SW480 (cell line): ENCODE measurements around the gene TMEM130.
A peak's percentile ranks its signal among the peaks of the same experiment; 100 is the strongest.

ENCODE experiments used
- DNase-seq: peaks from one replicate; pipeline ENCODE4 v3.0.0-alpha.2; 2016; ENCODE audit warnings: low spot score

TMEM130 gene

DNA sequence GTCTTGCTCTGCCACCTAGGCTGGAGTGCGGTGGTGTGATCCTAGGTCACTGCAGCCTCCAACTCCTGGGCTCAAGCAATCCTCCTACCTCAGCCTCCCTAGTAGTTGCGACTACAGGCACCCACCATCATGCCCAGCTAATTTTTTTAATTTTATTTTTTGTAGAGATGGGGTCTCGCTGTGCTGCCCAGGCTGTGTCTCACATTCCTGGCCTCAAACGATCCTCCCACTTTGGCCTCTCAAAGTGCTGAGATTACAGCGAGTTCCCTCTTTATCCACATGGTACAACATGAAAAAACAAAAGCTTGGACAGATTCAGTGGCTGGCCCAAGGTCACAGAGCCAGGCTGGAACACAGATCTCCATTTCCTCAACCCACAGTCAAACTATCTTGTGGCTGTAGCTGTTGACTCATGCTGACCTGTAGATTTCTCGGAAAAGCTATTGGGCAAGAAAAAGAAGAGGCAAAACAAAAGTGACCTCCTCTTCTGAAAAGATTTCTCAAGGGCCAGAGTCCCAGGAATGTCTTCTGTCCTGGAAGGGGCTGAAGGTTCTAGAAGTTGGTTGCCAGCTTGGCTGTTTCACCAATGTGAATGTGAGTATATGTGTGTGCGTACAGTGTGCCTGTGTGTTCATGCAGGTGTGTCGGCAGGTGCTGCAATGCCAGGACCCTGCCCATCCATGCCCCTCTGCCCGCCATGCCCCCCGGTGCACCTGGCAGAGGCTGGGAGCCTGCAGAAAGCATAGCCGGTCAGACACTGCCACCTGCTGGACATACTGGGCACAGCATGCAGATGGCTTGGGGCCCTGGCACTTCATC lies 28.4 kb downstream of the TMEM130 start:
- DNase-seq, result peak; percentile 54

DNA sequence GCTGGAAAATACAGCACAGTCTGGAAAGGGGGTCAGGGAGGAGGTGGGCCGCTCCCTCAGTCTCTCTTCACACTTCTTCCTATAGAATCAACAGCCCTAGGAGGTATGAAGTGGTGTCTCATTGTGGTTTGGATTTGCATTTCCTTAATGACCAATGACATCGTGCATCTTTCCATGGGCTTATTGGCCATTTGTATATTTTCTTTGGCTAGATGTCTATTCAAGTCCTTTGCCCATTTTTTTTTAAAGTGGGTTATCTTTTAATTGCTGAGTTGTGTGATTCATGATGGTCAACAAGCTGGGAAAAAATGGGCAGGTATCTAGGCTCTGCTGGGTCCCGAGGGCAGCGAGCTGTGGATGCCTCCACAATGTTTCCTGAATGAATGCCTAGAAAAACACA lies 29.1 kb downstream of the TMEM130 start:
- DNase-seq, result no peak

DNA sequence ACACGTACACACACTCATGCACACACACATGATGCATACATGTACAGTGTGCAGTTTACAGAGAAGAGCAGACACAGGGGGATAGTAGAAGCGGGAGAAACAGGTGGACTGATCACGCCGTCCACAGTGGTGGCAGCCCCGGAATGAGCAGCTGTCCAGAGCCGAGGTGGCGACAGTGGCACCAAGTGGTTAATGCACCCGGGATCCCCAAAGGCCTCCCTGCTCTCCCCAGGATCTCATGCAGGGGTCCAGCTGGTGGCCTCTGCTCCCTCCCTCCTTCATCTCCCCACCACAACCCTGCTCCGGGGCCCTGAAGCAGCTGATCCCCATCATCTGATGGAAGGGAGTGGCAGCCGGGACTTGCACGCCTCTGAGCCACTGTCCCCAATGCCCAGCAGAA lies 29.7 kb downstream of the TMEM130 start:
- no peak for DNase-seq

GRCh38 chr7:98837630-98837972 lies 32.2 kb downstream of the TMEM130 start:
- DNase-seq, result no peak

GRCh38 chr7:98836811-98837629 lies 32.8 kb downstream of the TMEM130 start:
- peak; percentile 73 for DNase-seq

DNA sequence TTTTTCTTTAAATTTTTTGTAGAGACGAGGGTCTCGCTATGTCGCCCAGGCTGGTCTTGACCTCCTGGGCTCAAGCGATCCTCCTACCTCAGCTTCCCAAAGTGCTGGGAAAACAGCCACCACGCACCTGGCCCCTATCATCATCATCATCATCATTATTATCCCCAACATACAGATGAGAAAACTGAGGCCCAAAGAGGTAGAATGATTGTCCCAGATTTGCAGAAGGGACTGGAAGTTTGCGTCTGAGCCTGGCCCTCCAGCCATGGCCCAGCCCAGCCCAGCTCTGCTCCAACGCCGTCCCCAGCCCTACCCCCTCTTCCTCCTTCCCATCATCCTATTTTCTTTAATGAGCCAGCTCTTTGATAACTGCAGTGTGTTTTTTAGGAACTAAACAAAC lies 34.9 kb downstream of the TMEM130 start:
- no peak for DNase-seq

- no peak for DNase-seq
These were observed 36.8 kb downstream of the TMEM130 start for GRCh38 chr7:98833022-98833421.

DNA sequence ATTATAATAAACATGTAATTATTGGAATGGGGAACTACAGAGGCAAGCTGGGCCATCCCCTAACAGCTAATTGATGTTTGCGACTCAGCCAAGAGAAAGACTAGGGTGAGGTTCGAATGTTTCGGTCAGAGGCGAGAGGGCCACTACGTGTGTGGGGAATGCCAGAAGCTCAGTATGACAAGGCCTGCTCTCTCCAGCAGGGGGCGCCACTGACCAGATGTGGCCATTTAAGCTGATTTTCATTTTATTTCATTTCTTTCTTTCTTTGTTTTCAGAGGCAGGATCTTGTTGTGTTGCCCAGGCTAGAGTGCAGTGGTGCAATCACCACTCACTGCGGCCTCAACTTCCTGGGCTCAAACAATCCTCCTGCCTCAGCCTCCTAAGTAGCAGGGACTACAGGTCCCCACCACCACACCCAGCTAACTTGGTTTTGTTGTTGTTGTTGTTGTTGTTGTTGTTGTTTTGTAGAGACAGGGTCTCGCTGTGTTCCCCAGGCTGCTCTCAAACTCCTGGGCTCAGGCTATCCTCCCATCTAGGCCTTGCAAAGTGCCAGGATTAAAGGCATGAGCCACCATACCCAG lies 38.1 kb downstream of the TMEM130 start:
- DNase-seq, result no peak

- DNase-seq, result no peak
These were observed 38.8 kb downstream of the TMEM130 start for GRCh38 chr7:98830972-98831548.

DNA sequence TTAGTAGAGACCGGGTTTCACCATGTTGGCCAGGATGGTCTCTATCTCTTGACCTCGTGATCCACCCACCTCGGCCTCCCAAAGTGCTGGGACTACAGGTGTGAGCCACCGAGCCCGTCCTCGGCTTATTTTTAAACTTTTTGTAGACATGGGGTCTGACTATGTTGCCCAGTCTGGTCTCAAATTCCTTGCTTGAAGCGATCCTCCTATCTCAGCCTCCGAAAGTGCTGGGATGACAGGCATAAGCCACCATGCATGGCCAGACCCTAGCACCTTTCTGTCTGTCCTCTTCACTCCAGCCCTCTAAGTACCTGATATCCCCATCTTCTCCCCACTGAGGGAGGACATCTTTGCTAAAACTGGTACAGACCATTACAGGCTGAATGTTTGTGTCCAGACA lies 41.4 kb downstream of the TMEM130 start:
- no peak for DNase-seq

GRCh38 chr7:98827258-98827657 lies 42.6 kb downstream of the TMEM130 start:
- no peak for DNase-seq

DNA sequence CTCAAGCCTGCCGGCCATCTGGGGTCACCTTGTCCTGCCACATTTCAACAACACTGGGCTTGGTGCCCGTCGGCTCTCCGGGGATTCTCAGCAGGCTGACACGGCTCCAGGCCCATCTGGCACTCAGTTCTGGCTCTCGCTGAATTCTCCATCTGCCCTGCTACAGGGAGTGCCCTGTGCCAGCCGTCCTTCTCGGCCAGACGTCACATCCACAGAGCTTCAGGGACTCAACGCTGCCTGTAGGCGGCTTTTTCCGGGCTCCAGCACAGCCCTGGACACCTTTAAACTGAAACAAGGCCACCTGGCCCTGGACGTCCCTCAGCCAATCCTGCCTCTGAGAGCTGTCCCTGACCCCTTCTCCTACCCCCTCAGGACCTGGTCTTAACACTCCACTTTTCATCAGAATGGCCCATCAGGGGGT lies 43.0 kb downstream of the TMEM130 start:
- DNase-seq, result peak; percentile 36

GRCh38 chr7:98826387-98826786 lies 43.4 kb downstream of the TMEM130 start:
- no peak for DNase-seq

- DNase-seq, result no peak
These were observed 46.6 kb downstream of the TMEM130 start for GRCh38 chr7:98823226-98823625.

DNA sequence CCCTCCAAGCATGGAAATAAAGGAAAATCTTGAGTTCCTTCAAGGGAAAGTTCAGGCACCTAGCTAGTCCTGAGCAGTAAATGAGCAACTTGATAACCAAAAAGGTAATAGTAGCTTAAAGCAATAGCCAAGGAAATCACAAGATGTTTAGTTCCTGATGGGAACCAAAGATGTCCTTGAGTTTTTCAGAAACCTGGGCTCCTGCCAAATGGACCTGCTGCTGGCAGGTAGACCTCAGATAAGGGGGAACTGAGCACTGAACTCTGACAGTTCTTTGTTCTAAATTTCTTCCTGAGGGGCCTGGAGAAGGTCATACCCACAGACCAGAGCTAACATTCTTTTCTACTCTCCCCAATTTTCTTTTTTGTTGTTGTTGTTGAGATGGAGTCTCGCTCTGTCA lies 48.5 kb downstream of the TMEM130 start:
- DNase-seq, result no peak

DNA sequence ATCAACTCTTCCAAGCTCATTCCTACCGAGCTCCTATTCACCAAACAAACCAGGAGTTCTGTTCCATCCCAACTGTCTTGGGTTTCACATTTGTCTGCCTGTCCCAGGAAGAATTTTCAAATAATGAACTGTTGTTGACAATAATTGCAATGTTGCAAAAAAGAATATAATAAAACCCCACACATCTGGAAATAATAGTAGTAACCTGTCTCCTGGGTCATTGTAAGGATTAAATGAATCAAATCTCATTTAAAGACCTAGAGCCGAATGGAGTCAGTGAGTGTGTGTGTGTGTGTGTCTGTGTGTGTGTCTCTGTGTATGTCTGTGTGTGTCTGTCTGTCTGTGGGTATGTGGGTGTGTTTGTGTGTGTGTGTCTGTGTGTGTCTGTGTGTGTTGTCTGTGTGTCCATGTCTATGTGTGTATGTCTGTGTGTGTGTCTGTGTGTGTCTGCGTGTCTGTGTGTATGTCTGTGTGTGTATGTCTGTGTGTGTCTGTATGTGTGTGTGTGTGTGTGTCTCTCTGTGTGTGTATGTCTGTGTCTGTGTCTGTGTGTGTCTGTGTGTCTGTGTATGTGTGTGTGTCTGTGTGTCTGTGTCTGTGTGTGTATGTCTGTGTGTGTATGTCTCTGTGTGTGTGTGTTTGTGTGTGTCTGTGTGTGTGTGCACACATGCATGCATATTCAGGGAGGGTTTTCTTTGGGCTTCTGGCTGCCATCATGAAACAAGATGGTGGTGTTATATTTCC lies 52.7 kb downstream of the TMEM130 start:
- no peak for DNase-seq

DNA sequence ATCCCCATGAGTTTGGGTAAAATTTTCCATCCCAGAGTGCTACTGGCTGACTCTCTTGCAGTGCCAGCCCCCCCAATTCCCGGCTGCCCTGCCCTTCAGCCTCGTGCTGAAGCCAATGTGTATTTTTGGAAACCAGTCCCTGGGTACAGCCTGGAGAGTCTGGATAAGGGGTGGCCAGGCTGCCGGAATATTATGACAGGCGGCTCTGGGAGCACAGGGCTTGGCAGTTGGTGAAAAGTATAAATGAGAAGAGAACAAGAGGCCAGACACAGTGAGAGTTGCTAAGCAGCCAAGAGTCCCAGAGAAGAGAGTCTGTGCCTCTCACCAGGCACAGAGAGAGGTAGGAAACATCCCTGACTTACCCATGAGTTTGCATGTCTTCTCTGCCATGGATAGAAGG lies 53.6 kb downstream of the TMEM130 start:
- no peak for DNase-seq

DNA sequence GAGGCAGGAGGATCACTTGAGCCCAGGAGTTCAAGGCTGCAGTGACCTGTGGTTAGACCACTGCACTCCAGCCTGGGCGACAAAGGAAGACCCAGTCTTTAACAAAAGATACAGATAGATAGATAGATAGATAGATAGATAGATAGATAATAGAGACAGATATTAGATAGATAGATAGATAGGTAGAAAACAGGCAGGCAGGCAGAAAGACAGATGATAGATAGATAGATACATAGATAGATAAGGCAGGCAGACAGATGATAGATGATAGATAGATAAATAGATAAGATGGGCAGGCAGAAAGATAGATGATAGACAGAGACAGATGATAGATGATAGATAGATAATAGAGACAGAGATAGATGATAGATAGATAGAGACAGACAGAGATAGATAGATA lies 54.5 kb downstream of the TMEM130 start:
- no peak for DNase-seq

GRCh38 chr7:98811299-98811698 lies 58.5 kb downstream of the TMEM130 start:
- DNase-seq, result no peak

DNA sequence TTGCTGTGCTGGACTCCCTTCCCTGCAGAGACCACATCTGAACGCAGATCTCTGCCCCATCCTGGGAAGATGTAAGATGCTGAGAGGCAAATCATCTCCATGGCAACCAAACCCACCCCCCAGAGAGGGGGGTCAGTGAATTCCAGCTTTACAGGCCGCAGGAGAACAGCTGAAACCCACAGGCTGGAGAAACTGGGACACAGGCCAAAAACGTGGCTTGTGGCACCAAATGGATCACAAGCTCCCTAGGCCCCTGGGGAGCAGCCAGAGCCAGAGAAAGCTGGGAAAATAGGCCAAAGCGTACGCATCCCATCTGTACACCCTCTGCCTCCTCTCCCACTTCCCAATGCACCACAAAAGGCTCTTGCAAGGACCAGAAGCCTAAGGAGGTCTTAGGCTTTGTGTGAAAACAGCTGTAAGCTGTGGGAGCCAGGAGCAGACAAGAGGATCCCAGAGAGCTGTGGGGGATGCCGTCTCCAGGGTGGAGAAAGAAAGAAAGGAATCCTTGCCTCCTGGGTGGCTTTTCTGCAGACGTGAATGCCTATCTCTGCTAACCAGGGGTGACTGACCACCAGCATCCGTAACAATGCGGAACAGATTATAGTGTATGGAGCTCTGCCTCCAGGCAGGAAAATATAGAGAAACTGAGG lies 59.5 kb downstream of the TMEM130 start:
- no peak for DNase-seq

GRCh38 chr7:98808751-98809460 lies 60.9 kb downstream of the TMEM130 start:
- DNase-seq, result no peak
